KOPT-K1 (cell line): ENCODE measurements around the gene RIPOR3.
"Not testable (repeated sequence)": the region's sequence is repeated elsewhere in the genome, so short reads cannot be mapped to it uniquely, and the experiment has no call there.

ENCODE experiments used
- H3K27ac ChIP-seq: fragments of 200-600 bp; sonication (generic); 2 replicates; pipeline ENCODE4 v1.5.1; 2016; ENCODE audit warnings: antibody characterized with exemption, mild to moderate bottlenecking, low read depth, low read length; ENCODE audit not compliant: poor library complexity, severe bottlenecking
- H3K36me3 ChIP-seq: fragments of 200-600 bp; sonication (generic); 2 replicates; pipeline ENCODE4 v1.5.1; 2017; ENCODE audit warnings: antibody characterized with exemption, mild to moderate bottlenecking, low read length, moderate library complexity; ENCODE audit not compliant: insufficient read depth
- H3K9me3 ChIP-seq: fragments of 200-600 bp; sonication (generic); 2 replicates; pipeline ENCODE4 v1.5.1; 2017; ENCODE audit warnings: antibody characterized with exemption, low read length, mild to moderate bottlenecking; ENCODE audit not compliant: insufficient read depth, poor library complexity, severe bottlenecking

The RIPOR3 gene

DNA sequence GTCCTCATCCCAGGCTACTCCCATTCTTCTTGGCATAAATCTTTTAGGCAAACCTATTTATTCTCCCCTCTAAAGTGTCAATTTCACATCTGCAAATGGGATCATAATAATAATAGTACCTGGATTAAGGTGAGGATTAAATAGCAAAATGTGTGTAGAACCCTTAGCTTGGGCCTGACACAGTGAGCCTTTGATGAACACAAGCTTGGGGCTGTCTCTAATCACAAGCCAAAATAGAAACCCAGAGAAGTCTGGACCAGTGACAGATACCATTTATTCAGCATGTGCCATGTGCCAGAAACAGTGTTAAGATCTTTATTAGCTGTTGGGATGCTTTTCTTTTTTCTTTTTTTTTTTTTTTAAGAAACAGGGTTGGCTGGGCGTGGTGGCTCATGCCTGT, 25.2 kb upstream of the RIPOR3 start:
- Histone ChIP-seq H3K36me3 (no peaks in the 10 kb centered on the region), H3K27ac (no peak overlapping the region), H3K9me3 (no peaks in the 10 kb centered on the region)

GRCh38 chr20:50715694-50716093, 24.4 kb upstream of the RIPOR3 start:
- no peak overlapping the region for H3K27ac ChIP-seq
- no peaks in the 10 kb centered on the region for H3K9me3 ChIP-seq
- no peaks in the 10 kb centered on the region for H3K36me3 ChIP-seq

DNA sequence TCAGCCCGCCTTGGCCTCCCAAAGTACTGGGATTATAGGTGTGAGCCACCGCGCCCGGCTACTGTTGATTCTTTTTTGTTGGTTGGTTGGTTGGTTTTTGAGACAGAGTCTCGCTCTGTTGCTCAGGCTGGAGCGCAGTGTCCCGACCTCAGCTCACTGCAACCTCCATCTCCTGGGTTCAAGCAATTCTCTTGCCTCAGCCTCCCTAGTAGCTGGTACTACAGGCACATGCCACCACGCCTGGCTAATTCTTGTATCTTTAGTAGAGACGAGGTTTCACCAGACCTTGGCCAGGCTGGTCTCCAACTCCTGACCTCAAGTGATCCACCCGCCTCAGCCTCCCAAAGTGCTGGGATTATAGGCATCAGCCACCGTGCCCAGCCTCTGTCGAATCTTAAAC, 23.1 kb upstream of the RIPOR3 start:
- H3K9me3 ChIP-seq, H3K36me3 ChIP-seq, H3K27ac ChIP-seq: not testable (repeated sequence)

DNA sequence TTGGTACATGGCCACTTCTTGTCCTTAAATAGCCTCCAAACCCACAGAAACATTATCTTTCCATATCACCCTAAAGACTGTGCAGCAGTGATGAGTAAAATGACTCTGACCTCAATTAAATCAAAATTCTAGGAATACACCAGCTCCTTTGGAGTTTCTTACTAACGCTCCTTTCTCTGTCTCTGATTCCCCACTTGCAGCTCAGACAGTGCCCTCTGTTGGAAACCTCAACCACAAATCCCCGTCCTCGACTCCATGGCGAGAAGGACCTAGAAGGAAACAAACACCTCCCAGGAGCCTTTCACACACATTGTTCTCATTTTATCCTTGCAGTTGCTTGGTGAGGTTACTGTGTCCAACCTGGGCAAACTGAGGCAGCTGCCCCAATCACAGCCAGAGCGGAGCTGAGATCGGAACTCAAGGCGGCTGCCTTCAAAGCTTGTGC, 22.3 kb upstream of the RIPOR3 start:
- no peaks in the 10 kb centered on the region for H3K36me3 ChIP-seq
- no peak overlapping the region for H3K27ac ChIP-seq
- H3K9me3 ChIP-seq, result no peaks in the 10 kb centered on the region

DNA sequence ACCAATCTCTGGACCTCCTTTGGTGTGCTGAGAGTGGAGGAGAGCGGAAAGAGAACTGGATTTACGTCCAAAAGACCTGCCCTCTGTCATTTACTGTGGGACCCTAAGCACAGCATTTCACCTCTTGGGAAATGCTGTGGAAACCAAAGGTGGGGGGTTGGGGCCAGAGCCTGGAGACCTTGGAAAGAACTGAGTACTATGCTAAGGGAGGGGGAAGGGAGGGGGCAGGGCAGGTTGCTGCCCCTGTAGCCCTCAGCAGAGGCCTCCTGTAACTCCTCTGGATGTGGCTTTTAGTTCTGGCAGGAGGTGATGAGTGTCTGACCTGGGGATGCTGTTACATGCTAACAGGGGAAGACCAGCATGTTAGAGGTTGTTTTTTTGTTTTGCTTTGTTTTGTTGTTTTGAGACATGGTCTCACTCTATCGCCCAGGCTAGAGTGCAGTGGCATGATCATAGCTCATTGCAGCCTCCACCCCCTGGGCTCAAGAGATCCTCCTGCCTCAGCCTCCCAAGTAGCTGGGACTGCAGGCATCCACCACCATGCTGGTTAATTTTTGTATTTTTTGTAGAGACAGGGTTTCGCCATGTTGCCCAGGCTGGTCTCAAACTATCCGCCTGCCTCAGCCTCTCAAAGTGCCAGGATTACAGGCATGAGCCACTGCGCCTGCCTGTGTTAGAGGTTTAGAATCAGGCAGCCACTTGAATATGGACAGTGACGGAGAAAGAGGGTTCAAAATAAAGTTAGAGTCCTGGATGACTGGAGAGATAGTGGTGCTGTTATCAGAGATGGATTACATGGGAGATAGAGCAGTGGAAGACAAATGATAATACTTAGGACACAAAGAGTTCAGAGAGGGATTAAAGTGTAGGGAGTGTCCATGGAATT, 21.7 kb upstream of the RIPOR3 start:
- no peak overlapping the region for H3K27ac ChIP-seq
- H3K36me3 ChIP-seq, result no peaks in the 10 kb centered on the region
- H3K9me3 ChIP-seq, result no peaks in the 10 kb centered on the region

GRCh38 chr20:50711113-50711825, 19.9 kb upstream of the RIPOR3 start:
- H3K9me3 ChIP-seq, result no peaks in the 10 kb centered on the region
- no peaks in the 10 kb centered on the region for H3K36me3 ChIP-seq
- no peak overlapping the region for H3K27ac ChIP-seq

DNA sequence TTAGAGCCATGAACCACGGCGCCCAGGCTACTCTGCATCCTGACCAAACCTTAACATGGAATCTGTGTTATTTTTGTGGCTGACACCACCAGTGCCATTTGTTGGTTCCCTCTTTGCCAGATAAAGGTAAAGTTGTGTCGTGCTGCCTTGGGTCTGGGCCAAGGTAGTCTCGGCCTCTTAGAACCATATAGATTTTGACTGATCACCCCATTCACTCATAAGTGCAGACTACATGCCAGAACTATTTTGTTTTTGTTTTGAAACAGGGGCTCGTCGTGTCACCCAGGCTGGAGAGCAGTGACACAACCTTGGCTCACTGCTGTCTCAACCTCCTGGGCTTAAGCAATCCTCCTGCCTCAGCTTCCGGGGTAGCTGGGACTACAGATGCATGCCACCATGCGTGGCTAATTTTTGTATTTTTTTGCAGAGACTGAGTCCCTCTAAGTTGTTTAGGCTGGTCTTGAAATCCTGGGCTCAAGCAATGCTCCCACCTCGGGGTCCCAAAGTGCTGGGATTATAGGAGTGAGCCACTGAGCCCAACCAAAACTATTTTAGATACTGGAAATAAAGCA, 19.2 kb upstream of the RIPOR3 start:
- Histone ChIP-seq H3K27ac (no peak overlapping the region), H3K9me3 (no peaks in the 10 kb centered on the region), H3K36me3 (no peaks in the 10 kb centered on the region)

DNA sequence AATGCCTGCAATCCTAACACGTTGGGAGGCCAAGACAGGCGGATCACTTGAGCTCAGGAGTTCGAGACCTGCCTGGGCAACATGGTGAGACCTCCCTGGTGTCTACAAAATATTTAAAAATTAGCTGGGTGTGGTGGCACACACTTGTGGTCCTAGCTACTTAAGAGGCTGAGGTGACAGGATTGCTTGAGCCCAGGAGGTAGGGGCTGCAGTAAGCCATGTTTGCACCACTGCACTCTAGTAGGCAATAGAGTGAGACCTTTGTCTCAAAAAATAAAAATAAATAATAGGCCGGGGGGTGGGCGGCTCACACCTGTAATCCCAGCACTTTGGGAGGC, 18.3 kb upstream of the RIPOR3 start:
- Histone ChIP-seq H3K36me3 (no peaks in the 10 kb centered on the region), H3K9me3 (no peaks in the 10 kb centered on the region), H3K27ac (no peak overlapping the region)

DNA sequence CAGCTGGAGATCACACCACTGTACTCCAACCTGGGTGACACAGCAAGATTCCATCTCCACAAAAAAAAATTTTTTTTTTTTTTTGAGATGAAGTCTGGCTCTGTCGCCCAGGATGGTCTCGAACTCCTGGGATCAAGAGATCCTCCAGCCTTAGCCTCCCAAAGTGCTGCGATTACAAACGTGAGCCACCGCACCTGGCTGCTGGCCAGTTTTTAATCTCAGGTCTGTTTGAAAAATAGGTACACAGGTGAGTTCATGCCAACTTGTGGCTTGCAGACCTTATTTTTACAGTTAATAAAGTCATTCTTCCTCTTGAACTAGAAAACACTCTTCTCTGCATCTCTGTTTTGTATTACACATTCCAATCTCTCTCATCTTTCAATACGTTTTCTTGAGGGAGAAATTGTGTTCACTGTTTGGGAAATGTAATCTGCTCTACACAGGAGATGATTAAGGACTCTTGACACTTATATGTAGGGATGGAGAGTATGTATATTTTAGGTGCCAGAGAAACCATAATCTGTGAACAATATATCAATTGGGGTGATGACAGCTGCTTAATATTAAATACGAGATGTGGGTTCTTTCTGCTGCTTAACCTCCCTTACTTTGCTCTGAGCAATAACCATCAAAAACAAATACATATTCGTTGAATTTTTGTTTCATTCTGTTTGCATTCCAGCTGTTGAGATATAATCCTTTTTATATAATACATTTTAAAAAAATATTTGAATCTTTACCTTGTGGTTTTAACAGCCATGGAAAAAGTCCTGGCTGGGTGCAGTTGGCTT, 17.7 kb upstream of the RIPOR3 start:
- H3K36me3 ChIP-seq, result no peaks in the 10 kb centered on the region
- H3K27ac ChIP-seq, result no peak overlapping the region
- no peaks in the 10 kb centered on the region for H3K9me3 ChIP-seq

GRCh38 chr20:50704971-50705370, 13.6 kb upstream of the RIPOR3 start:
- Histone ChIP-seq H3K27ac (no peak overlapping the region), H3K36me3 (no peaks in the 10 kb centered on the region), H3K9me3 (no peaks in the 10 kb centered on the region)

- H3K27ac ChIP-seq, result no peak overlapping the region
- no peaks in the 10 kb centered on the region for H3K36me3 ChIP-seq
- no peaks in the 10 kb centered on the region for H3K9me3 ChIP-seq
These were observed 13.2 kb upstream of the RIPOR3 start for GRCh38 chr20:50704514-50704913.

GRCh38 chr20:50703651-50704438, 12.5 kb upstream of the RIPOR3 start:
- H3K36me3 ChIP-seq, H3K27ac ChIP-seq, H3K9me3 ChIP-seq: not testable (repeated sequence)

DNA sequence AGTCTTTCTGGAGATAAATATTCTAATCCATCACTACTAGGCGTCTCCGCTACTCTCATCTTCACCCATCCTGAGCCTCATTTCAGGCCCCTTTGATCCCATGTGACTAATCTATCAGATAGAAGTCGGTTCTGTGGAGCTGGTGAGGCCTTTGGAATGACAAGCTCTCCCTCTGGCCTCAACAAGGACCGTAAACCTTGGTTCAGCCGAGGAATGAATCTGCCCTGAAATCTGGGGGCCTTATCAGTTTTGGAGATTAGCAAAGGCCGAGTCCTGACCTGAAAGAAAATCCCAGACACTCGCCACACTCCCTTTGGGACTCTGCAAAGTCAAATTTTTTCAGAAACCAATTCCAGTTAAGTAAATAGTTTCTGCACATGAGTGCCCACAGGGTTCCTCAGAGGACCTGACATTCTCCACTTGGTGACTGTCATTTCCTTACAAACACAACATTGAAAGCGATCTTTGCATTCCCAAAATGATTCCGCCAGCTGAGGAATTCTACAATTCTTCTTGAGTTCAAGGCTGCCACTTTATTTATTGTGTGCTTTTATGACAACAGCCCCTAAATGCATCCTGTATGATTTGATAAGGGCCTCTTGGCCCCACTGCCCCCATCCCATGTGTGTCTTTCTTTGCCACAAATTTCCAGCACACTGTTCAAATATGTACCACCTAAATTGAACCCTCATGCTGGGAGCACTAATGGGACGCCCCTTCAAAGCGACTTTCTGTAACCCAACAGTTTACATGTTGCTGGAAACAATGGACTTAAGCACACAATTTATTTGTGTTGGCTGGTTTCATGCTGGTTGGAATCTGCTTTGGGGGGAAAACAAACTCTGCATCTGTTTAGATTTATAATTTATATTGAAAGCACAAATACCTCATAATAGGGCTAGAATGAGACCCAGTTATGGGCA, 10.0 kb upstream of the RIPOR3 start:
- no peaks in the 10 kb centered on the region for H3K9me3 ChIP-seq
- H3K27ac ChIP-seq, result no peak overlapping the region
- no peaks in the 10 kb centered on the region for H3K36me3 ChIP-seq
